Activated naive CD4-positive, alpha-beta T cell treated with anti-CD3 and anti-CD28 coated beads, Interleukin-2, amount 10 ng/mL, durations not matched to agents 5 hours and 36 hours (primary cell): ENCODE measurements around the gene HOXA11. TPM values are rescaled to one million over a fixed set of nuclear protein-coding genes. Genes with fewer than 3 reads are reported as not detected.

Source experiments
- microRNA-seq: library from miRNA; unstranded; fragments of <30 nt; microRNA quantifications from one replicate; pipeline ENCODE4 v1.2.0, GENCODE V29; 2022; ENCODE audit warnings: borderline microRNAs expressed, borderline replicate concordance
- total RNA-seq, 2 experiments: library from RNA; stranded (reverse); gene quantifications; one replicate each; pipeline ENCODE4 v1.2.3, GENCODE V29; 2021

HOXA11 gene
- total RNA-seq = not detected

DNA sequence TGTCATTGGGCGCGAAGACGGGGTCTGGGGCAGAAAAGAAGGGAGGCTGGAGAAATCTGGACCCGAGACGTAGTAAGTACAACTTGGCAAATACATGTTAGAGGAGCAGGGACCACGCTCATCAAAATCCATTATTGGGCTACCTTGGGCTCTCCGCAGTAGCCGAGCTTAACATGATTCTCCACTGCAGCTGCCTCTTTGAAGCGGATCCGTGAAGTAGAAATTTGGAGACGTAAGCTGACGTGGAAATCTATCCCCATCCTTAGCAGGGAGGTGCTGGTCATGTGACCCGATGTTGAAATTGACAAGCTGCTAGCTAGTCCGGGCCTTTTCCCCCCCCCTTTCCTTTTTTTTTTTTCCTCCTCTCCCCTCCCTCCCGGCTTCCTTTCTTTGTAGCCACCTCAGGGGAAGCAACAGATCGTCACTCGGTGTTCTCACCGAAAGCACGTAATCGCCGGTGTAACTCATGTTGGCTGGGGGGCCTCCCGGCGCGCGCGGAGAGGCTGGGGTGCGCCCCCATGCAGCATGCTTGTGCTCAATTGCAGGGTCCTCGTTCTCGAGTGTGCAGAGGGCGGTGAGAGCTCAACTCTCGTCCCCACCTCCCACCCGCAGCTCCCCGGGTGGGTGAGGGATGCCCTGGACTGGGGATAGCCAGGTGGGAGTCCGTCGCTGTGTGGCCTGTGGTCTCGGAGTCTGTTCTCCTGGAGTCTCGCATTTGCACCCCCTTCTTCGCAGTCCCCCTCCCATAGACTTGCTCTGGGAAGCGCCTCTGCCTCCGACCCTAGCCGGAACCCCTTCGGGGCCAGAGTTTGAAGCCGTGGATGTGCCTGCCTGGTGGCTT is at the start of gene HOXA11:
Gene HOXA11 (minus strand): TSS at position 220 of the 841 bp plus-strand sequence. CDS start 88 bp downstream, at position 132.

DNA sequence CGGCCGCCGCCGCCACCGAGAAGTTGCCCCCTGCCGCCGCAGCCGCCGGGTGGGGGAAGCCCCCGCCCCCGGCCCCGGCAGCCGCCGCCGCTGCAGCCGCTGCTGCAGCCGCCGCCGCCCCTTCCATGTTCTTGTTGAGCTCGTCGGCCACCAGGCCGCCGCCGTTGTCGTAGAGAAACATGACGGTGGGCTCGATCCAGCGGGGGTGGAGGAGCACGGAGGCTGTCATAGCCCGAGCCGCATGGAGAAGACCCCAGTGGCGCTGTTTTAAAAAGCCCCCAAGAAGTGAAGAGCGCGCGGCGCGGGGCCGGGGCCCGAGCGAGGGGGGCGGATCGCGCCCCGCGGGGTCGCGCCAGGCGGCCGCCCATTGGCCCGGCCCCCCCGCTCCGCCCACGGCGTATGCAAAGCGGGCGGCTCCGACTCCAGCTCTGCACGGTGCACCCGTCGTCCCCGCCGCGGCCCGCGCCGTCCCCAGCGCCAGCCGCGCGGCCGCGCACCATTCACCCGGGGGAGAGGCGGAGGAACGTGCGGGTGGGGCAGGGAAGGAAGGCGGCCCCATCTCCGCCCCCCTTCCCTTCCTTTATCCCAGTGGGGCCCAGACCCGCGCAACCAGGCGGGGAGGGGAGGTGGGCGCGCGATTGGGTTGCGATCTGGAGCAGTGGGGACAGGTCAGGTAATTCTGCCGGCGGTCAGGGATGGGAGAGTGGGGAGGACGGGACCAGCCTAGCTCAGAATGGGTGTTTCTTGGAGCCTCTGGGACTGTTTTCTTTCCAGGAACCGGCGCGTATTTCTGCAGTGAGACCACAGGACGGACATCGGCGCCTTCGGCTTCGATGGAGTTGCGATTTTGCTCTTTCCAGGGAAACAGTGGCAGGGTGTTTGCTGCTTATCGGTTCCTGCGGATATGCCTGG is 15.1 kb upstream of the HOXA11 start, which contains the start of gene HOXA13:
Gene HOXA13 (minus strand): TSS at position 243 of the 912 bp plus-strand sequence. CDS start 14 bp downstream, at position 229.

DNA sequence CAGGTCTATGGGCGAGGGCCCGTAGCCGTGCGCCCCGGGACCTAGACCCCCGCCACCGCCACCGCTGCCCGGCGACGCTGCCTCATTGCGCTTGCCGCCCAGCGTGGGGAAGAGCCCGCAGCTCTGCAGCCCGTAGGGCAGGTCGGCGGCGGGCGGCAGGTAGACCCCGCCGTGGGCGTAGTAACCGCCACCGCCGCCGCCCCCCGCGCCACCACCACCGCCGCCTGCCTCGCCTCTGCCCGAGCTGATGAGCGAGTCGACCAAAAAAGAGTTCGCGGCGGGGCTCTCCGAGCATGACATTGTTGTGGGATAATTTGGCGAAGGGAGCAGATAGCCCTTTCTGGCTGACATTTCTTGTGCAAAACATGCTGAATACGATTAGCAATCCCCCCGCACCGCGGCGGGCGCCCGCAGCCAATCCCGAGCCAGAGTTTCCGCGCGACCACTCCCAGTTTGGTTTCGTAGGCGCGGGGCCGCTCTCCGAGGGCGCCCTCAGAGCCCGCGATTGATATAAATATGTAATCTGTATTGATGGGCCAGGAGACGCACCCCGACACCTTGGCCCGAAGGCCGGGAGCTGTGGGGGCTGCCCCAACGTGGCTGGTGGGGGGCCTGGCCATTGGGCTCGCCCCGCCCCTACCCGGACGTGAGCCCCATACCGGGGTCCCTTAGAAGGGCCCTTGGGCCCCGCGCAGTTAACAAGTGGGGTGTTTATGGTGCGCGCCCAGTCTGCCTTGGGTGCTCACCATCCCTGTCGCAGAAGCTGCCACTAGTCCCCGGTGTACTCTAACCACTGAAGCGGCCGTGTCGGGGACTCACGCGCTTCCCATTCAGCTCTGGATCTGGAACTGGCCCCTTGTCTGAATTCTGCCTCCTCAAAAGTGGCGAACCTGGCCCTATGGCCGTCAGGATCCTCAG is 10.8 kb downstream of the HOXA11 start, which contains the start of gene HOXA10:
Gene HOXA10 (minus strand): TSS at position 365 of the 918 bp plus-strand sequence. CDS start 14 bp downstream, at position 351.

DNA sequence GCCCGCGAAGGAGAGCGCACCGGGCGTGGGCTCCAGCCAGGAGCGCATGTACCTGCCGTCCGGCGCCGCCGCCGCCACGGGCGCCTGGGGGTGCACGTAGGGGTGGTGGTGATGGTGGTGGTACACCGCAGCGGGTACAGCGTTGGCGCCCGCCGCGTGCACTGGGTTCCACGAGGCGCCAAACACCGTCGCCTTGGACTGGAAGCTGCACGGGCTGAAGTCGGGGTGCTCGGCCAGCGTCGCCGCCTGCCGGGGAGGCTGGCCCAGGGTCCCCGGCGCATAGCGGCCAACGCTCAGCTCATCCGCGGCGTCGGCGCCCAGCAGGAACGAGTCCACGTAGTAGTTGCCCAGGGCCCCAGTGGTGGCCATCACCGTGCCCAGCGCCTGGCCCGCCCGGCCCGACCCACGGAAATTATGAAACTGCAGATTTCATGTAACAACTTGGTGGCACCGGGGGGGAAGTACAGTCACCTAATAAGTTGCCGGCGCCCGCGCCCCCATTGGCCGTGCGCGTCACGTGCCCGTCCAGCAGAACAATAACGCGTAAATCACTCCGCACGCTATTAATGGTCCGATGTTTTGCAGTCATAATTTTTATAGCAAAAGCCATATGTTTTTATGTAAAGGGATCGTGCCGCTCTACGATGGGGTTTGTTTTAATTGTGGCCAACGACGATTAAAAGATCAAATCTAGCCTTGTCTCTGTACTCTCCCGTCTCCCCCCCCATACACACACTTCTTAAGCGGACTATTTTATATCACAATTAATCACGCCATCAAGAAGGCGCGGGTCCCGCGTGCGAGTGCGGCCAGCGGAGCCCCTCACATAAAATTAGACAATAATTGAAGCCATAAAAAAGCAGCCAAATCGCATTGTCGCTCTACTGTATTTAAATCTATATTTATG is 19.7 kb downstream of the HOXA11 start, which contains the start of gene HOXA9:
Gene HOXA9 (minus strand): TSS at position 449 of the 907 bp plus-strand sequence. CDS start 80 bp downstream, at position 369.

DNA sequence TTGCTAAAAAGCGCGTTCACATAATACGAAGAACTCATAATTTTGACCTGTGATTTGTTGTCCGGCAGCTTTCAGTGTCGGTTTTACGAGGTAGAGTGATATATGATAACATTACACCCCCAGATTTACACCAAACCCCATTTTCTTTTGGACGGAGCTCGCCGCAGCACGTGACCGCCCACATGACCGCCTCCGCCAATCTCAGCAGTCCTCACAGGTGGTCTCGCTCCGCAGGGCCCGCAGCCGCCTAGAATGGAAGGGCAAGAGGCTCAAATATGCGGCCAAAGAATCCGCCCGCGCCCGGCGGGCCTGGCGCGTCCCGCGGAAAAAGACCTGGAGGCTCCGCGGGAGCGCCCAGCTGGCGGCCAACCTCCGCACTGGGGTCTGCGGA is 28.5 kb downstream of the HOXA11 start, which contains the start of gene HOXA7:
Gene HOXA7 (minus strand): TSS at position 168 of the 391 bp plus-strand sequence. CDS start 130 bp downstream, at position 38.

DNA sequence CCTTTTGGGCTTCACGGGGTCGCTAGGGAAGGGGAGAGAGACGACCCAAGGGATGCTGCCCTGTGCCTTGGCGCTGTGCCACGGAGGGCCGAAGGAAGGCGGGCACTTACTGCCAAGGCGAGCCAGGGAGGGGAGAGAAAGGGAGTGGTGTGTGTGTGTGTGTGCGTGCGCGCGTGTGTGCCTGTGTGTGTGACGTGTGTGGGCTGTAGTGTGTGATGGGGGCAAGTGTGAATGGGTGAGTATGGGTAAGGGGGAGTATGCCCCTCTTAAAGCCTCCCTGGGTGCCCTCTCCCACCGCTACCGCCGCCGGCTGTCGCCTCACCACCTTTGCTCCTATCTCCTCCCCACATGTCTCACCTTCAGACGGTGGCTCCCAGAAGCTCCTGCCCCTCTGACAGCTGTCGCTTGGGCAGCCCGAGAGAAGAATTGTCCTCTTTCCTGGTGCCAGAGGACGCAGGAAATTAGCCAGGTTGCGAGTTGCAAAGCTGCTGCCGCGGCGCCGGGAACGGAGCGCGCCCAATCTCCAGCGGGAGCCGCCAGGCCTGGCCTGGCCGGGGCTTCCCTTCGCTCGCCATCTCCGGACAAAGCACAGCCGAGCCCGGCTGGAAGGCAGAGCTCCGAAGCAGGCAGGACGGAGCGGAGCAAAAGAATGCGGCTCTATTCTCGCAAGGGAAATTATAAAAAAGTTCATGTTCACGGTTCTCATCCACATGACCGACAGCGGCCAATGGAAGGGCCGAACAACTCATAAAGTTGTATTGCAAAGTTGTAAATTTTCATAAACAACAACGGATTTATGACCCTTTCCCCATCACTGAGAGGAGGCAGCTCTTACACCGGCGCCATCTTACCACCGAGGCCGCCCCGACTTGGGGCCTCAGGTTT is 32.9 kb downstream of the HOXA11 start, which contains the start of gene HOXA3:
Gene HOXA3 (minus strand): TSS at position 653 of the 885 bp plus-strand sequence. CDS start 41,943 bp downstream, outside the sequence.

DNA sequence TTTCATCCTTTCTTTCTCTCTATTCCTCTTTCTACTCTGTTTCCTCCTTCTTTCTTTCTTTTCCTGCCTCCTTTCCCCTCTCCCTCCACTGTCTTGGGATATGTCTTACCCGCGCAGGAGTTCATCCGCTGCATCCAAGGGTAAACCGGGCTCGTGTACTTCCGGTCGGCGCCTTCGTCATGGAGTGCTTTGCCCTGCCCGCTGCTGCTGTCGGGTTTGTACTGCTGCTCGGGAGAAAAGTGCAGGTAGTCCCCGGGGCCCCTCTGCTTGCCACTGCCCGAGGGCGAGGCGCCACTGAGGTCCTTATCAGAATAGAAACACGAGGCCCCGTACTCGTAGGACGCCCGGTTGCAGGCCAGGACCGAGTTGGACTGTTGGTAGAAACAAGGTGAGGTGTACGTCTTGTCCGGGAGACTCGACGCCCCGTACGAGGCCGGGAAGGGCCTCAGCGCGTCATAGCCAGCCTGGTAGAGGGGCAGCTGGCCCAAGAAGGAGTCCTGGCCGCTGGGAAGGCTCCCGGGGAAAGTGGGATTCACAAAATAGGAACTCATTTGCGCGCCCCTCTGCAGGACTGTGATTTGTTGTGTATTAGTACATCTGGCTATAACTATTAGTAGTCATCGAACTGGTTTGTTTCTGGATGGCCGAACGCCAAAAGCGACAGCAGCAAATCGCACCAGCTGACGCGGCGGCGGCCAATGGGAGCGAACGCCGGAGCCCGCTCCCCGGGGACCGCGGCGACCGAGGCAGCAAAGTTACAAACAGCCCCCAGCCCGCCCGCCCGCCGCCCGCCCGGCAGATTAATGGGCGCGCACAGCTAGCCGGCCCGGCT is 37.6 kb downstream of the HOXA11 start, which contains the start of gene HOXA6:
Gene HOXA6 (minus strand): TSS at position 576 of the 832 bp plus-strand sequence. CDS start 25 bp downstream, at position 551.

DNA sequence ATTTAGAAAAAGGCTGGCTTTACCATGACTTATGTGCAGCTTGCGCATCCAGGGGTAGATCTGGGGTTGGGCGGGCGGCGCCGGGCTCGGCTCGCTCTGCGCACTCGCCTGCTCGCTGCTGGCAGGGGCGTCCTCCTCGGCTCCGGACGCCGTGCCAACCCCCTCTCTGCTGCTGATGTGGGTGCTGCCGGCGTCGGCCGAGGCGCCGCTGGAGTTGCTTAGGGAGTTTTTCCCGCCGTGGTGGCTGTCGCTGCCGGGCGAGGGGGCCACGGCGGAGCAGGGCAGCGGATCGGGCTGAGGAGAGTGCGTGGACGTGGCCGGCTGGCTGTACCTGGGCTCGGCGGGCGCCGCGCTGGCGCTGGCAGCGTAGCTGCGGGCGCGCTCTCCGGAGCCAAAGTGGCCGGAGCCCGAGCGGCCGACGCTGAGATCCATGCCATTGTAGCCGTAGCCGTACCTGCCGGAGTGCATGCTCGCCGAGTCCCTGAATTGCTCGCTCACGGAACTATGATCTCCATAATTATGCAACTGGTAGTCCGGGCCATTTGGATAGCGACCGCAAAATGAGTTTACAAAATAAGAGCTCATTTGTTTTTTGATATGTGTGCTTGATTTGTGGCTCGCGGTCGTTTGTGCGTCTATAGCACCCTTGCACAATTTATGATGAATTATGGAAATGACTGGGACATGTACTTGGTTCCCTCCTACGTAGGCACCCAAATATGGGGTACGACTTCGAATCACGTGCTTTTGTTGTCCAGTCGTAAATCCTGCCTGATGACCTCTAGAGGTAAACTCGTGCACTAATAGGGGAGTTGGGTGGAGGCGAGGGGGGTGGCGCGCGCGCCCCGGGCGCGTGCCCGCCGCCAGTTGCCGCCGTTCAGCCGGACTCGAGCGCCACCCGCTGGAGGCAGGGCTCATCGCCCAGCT is 41.7 kb downstream of the HOXA11 start, which contains the start of gene HOXA5:
Gene HOXA5 (minus strand): TSS at position 659 of the 927 bp plus-strand sequence. CDS start 74 bp downstream, at position 585.

Small RNA genes lying within 50 kb of the gene (microRNA-seq; reads per million reads assigned to microRNA genes)
- gene MIR196B = 30.2 reads per million, percentile 56 among the genes with 10 or more reads in this experiment

Other genes with a start within 250 kb of the HOXA11 start
- gene HOXA1, start 89.2 kb downstream of the HOXA11 start, total RNA-seq = under 1 TPM; 0.40 to 0.46 TPM
- gene HOXA2, start 82.5 kb downstream of the HOXA11 start, total RNA-seq = not detected
- gene HOXA4, start 54.5 kb downstream of the HOXA11 start, total RNA-seq = not detected
- gene HOXA5, start 41.6 kb downstream of the HOXA11 start, total RNA-seq = not detected
- not detected for gene HOXA6, start 37.5 kb downstream of the HOXA11 start, total RNA-seq
- gene HOXA3, start 32.6 kb downstream of the HOXA11 start, total RNA-seq = not detected
- gene HOXA7, start 28.6 kb downstream of the HOXA11 start, total RNA-seq = not detected
- gene HOXA9, start 19.7 kb downstream of the HOXA11 start, total RNA-seq = not detected
- under 1 TPM in 1 of 2 experiments, not detected in 1; 0.29 TPM for gene HOXA10, start 10.9 kb downstream of the HOXA11 start, total RNA-seq
- not detected for gene HOXA13, start 14.9 kb upstream of the HOXA11 start, total RNA-seq
- gene EVX1, start 57.6 kb upstream of the HOXA11 start, total RNA-seq = not detected